Adipocyte (in vitro differentiated cells): ENCODE results near the gene WDR48.
"Not testable (repeated sequence)": the region's sequence is repeated elsewhere in the genome, so short reads cannot be mapped to it uniquely, and the experiment has no call there.

ENCODE experiments used
- DNase-seq: peaks from one replicate; pipeline ENCODE4 v3.0.0-alpha.2; 2015; ENCODE audit warnings: low read depth
- H3K27me3 ChIP-seq: replicated peaks from 2 replicates; pipeline ENCODE4 v1.7.0; 2013; ENCODE audit warnings: mild to moderate bottlenecking, low read length, moderate library complexity; ENCODE audit not compliant: control insufficient read depth, insufficient read depth
- H3K36me3 ChIP-seq: 2 replicates; pipeline ENCODE4 v1.7.0; 2013; ENCODE audit warnings: low read length, mild to moderate bottlenecking, moderate library complexity; ENCODE audit not compliant: control insufficient read depth, insufficient read depth, severe bottlenecking
- H3K4me1 ChIP-seq: 2 replicates; pipeline ENCODE4 v1.7.0; 2013; ENCODE audit warnings: mild to moderate bottlenecking, low read length, moderate library complexity; ENCODE audit not compliant: control insufficient read depth, insufficient read depth
- H3K4me3 ChIP-seq: 2 replicates; pipeline ENCODE4 v1.7.0; 2013; ENCODE audit warnings: mild to moderate bottlenecking, low read length, moderate library complexity
- H3K9ac ChIP-seq: 2 replicates; pipeline ENCODE4 v1.7.0; 2013; ENCODE audit warnings: mild to moderate bottlenecking, low read length, moderate library complexity
- H3K9me3 ChIP-seq: 2 replicates; pipeline ENCODE4 v1.7.0; 2013; ENCODE audit warnings: mild to moderate bottlenecking, low read length, moderate library complexity; ENCODE audit not compliant: control insufficient read depth

WDR48 gene

DNA sequence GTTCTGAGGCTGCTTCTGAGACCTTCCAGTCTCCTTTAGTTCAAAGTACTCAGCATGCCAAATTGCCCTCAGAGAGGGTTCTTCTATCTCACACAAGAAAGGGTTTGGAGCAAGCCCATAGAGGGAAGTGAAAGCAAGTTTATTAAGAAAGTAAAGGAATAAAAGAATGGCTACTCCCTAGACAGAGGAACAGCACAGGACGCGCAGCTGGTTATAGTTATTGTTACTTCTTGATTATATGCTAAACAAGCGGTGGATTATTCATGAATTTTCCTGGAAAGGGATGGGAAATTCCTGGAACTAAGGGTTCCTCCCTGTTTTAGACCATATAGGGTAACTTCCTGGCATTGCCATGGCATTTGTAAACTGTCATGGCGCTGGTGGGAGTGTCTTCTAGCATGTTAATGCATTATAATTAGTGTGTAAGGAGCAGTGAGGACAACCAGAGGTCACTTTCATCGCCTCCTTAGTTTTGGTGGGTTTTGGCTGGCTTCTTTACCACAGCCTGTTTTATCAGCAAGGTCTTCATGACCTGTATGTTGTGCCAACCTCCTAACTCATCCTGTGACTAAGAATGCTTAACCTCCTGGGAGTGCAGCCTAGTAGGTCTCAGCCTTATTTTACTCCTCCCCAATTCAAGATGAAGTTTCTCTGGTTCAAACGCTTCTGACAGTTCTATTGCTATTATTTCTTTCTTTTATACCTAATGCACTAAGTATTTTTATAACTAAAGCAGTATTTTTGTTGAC is 26.4 kb upstream of the WDR48 start:
- H3K4me3 ChIP-seq: no peak overlapping the region
- no peak for DNase-seq
- H3K9ac ChIP-seq: no peak overlapping the region
- peaks cover 19% of the 10 kb centered on the region for H3K4me1 ChIP-seq
- no peaks in the 10 kb centered on the region for H3K9me3 ChIP-seq
- H3K36me3 ChIP-seq: no peaks in the 10 kb centered on the region
- H3K27me3 ChIP-seq: no peaks in the 10 kb centered on the region

DNA sequence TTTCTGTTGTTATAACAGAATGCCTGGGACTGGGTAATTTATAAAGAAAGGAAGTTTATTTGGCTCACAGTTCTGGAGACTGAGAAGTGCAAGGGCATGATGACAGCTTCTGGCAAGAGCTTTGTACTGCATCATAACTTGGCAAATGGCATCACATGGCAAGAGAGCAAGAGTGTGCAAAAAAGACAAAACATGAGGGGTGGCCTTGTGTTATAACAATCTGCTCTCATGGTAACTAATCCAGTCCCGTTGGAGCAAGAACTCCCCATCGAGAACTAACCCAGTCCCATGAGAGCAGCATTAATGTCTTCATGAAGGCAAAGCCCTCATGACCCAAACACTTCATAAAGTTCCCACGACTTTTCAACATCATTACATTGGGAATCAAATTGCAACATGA is 23.3 kb upstream of the WDR48 start:
- Histone ChIP-seq H3K9ac (no peak overlapping the region), H3K9me3 (no peaks in the 10 kb centered on the region), H3K36me3 (no peaks in the 10 kb centered on the region), H3K4me3 (no peak overlapping the region), H3K27me3 (no peaks in the 10 kb centered on the region), H3K4me1 (peaks cover 18% of the 10 kb centered on the region)
- no peak for DNase-seq

DNA sequence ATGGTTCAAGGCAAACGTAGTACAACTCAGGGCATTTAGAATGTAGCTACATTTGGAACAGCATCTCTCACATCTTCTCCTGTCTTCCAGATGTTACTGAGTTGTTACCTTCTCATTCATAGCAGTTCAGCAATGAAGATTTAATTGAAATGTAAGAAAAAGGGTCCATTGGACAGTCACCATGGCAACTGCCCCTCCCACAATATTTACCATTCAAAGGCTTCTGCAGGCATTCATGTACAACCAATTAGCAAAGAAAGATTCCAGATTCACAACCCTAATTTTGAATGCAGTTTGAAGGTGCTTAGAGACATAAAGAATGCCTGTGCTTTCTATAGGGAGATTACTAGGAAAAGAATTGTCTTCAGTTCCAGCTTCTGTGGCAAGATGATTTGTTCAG is 22.3 kb upstream of the WDR48 start:
- DNase-seq: no peak
- H3K36me3 ChIP-seq: no peaks in the 10 kb centered on the region

DNA sequence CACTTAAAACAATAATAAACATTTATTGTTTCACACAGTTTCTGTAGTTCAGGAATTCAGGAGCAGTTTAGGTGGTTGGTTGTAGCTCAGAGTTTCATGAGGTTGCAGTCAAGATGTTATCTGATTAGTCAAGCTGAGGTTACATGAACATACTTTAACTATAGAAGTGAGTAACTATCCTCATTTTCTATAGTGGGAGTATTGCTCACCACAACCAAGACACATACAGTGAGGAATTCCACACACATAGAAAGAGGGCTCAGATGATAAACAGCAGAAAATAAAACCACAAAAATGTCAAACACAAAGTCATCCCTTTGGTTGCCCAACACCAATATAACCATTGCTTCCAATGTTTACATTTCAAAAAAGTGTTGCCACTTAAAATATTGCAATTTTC is 13.7 kb upstream of the WDR48 start:
- Histone ChIP-seq H3K9ac (no peak overlapping the region), H3K4me3 (no peak overlapping the region), H3K27me3 (no peaks in the 10 kb centered on the region), H3K36me3 (no peaks in the 10 kb centered on the region), H3K4me1 (no peaks in the 10 kb centered on the region), H3K9me3 (peaks cover 16% of the 10 kb centered on the region)
- peak; percentile 29 for DNase-seq

More for the DNA sequence above, 22.3 kb upstream of the WDR48 start:
- H3K9ac ChIP-seq: no peak overlapping the region
- no peaks in the 10 kb centered on the region for H3K27me3 ChIP-seq
- H3K4me3 ChIP-seq: no peak overlapping the region
- peaks cover 2% of the 10 kb centered on the region for H3K9me3 ChIP-seq
- peaks cover 18% of the 10 kb centered on the region for H3K4me1 ChIP-seq

DNA sequence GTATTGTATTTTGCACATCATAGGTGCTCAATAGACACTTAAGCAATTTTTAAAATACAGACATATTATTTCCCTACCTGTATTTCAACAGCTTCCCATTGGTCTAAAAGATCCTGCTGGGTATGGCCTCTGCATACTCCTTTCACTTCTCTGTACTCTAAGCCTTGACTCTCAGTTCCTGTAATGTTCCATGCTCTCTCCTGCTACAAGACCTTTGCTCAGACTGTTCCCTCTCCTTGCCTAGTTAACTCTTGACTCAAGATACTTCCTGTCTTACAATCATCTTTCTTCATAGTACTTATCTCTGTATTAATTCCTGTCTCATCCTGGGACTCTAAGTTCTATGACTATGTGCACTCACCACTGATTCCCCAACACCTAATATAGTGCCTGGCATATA is 1.8 kb upstream of the WDR48 start:
- Histone ChIP-seq H3K9me3 (no peaks in the 10 kb centered on the region), H3K4me1 (peaks cover 10% of the 10 kb centered on the region), H3K36me3 (no peaks in the 10 kb centered on the region), H3K4me3 (no peak overlapping the region), H3K27me3 (no peaks in the 10 kb centered on the region), H3K9ac (no peak overlapping the region)
- DNase-seq: no peak

DNA sequence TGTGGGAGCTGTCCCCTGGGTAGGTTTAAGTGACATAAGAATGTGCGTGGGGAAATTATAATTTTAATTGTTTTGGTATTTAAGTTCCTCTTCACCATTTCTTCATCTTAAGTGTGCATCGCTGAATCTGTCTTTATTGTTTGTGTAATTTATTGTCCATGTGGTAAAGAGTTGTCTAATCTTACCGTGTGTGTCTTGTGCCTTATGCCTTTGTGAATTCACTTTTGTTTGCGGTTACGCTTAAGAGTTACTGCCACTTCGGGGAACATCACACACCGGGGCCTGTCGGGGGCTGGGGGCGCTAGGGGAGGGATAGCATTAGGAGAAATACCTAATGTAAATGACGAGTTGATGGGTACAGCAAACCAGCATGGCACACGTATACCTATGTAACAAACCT is 767 bp downstream of the WDR48 start:
- no peaks in the 10 kb centered on the region for H3K27me3 ChIP-seq
- H3K9ac ChIP-seq: peak overlapping the region; percentile 91
- DNase-seq: no peak

DNA sequence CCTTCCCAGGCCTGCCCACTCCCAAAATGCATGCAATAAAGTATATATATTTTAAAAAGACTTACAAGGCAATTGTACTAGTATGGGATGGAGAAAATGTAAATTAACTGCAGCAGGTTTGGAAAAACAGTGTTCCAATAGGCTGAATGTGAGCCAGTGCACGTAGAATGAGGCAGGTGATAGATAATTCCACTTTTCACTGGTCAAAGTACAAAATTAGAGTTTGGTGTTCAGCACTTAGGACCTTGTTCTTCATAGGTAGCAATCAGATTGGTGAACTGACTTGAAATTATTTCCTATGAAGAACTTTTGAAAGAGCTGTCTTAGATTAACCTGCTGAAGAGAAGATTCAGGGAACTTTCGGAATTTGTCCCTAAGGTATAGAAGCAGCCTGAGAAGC is 1.9 kb downstream of the WDR48 start:
- H3K36me3 ChIP-seq: no peaks in the 10 kb centered on the region
- DNase-seq: no peak
- H3K27me3 ChIP-seq: no peaks in the 10 kb centered on the region
- no peak overlapping the region for H3K4me3 ChIP-seq
- peaks cover 14% of the 10 kb centered on the region for H3K4me1 ChIP-seq
- H3K9me3 ChIP-seq: no peaks in the 10 kb centered on the region
- H3K9ac ChIP-seq: no peak overlapping the region

More for the DNA sequence above, 767 bp downstream of the WDR48 start:
- H3K9me3 ChIP-seq: no peaks in the 10 kb centered on the region
- H3K4me3 ChIP-seq: peak overlapping the region; percentile 98
- H3K4me1 ChIP-seq: peaks cover 14% of the 10 kb centered on the region
- H3K36me3 ChIP-seq: no peaks in the 10 kb centered on the region

DNA sequence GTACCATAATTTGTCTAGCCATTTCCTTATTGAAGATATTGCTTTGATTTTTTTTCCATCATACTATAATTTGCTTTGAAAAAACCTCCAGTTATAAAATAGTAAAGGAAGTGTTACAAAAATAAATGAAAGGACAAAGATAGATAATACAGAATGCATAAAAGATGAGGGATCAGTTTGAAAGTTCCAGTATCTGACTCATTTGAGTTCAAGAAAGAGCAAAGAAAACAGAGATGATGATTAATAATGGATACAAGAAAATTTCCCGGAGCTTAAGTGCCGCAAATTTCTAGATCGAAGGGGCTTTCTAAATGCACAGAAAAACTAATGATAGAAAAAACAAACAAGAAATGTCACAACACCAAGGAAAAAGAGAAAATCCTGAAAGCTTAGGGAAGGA is 4.3 kb downstream of the WDR48 start:
- Histone ChIP-seq H3K36me3 (no peaks in the 10 kb centered on the region), H3K4me3 (no peak overlapping the region), H3K4me1 (peaks cover 13% of the 10 kb centered on the region), H3K9me3 (no peaks in the 10 kb centered on the region), H3K9ac (no peak overlapping the region), H3K27me3 (no peaks in the 10 kb centered on the region)
- DNase-seq: peak; percentile 23

DNA sequence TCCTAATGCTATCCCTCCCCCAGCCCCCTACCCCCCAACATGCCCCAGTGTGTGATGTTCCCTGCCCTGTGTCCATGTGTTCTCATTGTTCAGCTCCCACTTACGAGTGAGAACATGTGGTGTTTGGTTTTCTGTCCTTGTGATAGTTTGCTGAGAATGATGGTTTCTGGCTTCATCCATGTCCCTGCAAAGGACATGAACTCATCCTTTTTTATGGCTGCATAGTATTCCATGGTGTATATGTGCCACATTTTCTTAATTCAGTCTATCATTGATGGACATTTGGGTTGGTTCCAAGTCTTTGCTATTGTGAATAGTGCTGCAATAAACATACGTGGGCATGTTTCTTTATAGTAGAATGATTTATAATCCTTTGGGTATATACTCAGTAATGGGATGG is 9.4 kb downstream of the WDR48 start:
- not testable (repeated sequence) for H3K9me3 ChIP-seq, H3K36me3 ChIP-seq, H3K9ac ChIP-seq, H3K4me1 ChIP-seq, H3K27me3 ChIP-seq, H3K4me3 ChIP-seq, DNase-seq

DNA sequence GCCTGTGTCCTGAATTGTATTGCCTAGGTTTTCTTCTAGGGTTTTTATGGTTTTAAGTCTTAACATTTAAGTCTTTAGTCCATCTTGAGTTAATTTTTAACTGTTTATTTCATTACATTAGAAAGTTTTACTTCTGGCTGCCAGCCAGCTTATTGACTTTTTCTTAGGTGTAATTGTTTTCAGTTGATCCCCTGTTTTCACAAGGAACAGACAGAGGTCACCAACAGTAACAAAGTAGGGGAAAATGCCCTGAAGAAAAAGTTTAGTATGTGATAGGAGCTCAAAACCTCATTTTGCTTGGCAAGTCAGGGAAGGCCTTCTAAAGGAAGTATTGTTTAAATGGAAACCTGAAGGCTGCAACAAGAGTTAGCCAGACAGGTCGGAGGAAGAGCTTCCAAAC is 10.4 kb downstream of the WDR48 start:
- peaks cover 3% of the 10 kb centered on the region for H3K36me3 ChIP-seq
- no peaks in the 10 kb centered on the region for H3K27me3 ChIP-seq
- no peak overlapping the region for H3K4me3 ChIP-seq
- no peak overlapping the region for H3K9ac ChIP-seq
- no peak for DNase-seq
- H3K9me3 ChIP-seq: no peaks in the 10 kb centered on the region
- H3K4me1 ChIP-seq: peaks cover 7% of the 10 kb centered on the region

DNA sequence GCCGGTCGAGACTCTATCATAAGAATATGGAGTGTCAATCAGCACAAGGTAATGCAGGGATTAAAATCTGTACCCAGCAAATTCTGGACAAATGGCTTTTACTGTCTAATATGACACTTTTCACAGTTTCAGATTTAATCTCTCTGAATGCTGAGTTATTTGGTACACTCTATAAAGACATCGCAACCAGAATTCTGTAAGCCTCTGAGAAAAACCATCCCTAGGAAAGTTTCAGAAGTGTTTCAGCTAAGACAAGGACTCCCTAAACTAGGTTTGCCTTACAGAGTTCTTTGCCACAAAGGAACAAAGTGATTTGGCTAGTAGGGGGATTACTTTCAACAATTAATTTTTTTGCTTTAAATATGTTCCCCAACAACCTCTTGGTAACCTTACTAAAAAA is 11.3 kb downstream of the WDR48 start:
- Histone ChIP-seq H3K9ac (no peak overlapping the region), H3K36me3 (peaks cover 11% of the 10 kb centered on the region), H3K4me1 (peaks cover 7% of the 10 kb centered on the region), H3K27me3 (no peaks in the 10 kb centered on the region), H3K9me3 (no peaks in the 10 kb centered on the region), H3K4me3 (no peak overlapping the region)
- DNase-seq: no peak

DNA sequence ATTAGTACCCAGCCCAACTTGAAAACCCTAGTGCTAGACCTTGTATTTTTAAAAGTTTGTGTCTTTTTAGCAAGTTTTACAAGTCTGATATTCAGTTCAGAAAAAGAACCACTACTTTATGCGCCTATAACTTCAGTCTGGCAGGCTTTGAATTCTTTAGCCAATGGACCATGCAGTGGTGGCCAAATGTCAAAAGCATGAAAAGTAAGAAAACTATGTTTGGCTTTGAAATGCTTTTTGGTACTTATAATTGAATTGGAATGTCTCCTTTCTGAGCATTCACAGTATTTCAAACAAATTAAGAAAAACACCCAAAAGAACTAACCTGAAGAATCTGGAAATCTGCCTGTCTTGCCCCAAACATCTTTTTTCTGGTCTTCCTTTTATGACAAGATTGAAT is 12.8 kb downstream of the WDR48 start:
- Histone ChIP-seq H3K9ac (no peak overlapping the region), H3K4me3 (no peak overlapping the region), H3K9me3 (no peaks in the 10 kb centered on the region), H3K4me1 (peaks cover 7% of the 10 kb centered on the region), H3K27me3 (no peaks in the 10 kb centered on the region), H3K36me3 (peaks cover 19% of the 10 kb centered on the region)
- peak; percentile 74 for DNase-seq
